Activated CD8-positive, alpha-beta memory T cell treated with anti-CD3 and anti-CD28 coated beads, Interleukin-2, amount 50 U/mL, for 24 hours (primary cell): ENCODE data around the gene MYO3B.
"Not testable (repeated sequence)": the region's sequence is repeated elsewhere in the genome, so short reads cannot be mapped to it uniquely, and the experiment has no call there.

Experiments
- DNase-seq: peaks from one replicate; pipeline ENCODE4 v3.0.0-alpha.2; 2020; ENCODE audit errors: extremely low read depth

MYO3B gene

GRCh38 chr2:170467568-170468422 lies 289.8 kb downstream of the MYO3B start:
- no peak for DNase-seq

GRCh38 chr2:170468557-170468956 lies 290.6 kb downstream of the MYO3B start:
- no peak for DNase-seq

GRCh38 chr2:170472498-170472897 lies 294.6 kb downstream of the MYO3B start:
- DNase-seq = not testable (repeated sequence)

- no peak for DNase-seq
These were observed 297.9 kb downstream of the MYO3B start for GRCh38 chr2:170475878-170476277.

- DNase-seq = no peak
These were observed 299.7 kb downstream of the MYO3B start for GRCh38 chr2:170477630-170478029.

GRCh38 chr2:170481201-170481600 lies 303.3 kb downstream of the MYO3B start:
- DNase-seq = no peak

GRCh38 chr2:170484552-170484951 lies 306.6 kb downstream of the MYO3B start:
- DNase-seq = no peak

- no peak for DNase-seq
These were observed 307.5 kb downstream of the MYO3B start for GRCh38 chr2:170485254-170486026.

GRCh38 chr2:170486730-170487129 lies 308.8 kb downstream of the MYO3B start:
- no peak for DNase-seq

GRCh38 chr2:170488807-170489206 lies 310.9 kb downstream of the MYO3B start:
- no peak for DNase-seq

GRCh38 chr2:170492010-170492409 lies 314.1 kb downstream of the MYO3B start:
- no peak for DNase-seq

- no peak for DNase-seq
These were observed 315.6 kb downstream of the MYO3B start for GRCh38 chr2:170493426-170494097.

- DNase-seq = no peak
These were observed 317.9 kb downstream of the MYO3B start for GRCh38 chr2:170495896-170496295.

GRCh38 chr2:170498619-170499018 lies 320.7 kb downstream of the MYO3B start:
- DNase-seq = no peak

GRCh38 chr2:170500104-170500503 lies 322.2 kb downstream of the MYO3B start:
- no peak for DNase-seq

GRCh38 chr2:170500770-170501169 lies 322.8 kb downstream of the MYO3B start:
- no peak for DNase-seq

GRCh38 chr2:170501421-170502043 lies 323.6 kb downstream of the MYO3B start:
- DNase-seq = no peak

- DNase-seq = no peak
These were observed 324.6 kb downstream of the MYO3B start for GRCh38 chr2:170502361-170503130.

- no peak for DNase-seq
These were observed 325.6 kb downstream of the MYO3B start for GRCh38 chr2:170503563-170503962.

GRCh38 chr2:170503971-170504809 lies 326.2 kb downstream of the MYO3B start:
- no peak for DNase-seq
